K562 (cell line): Measurements from ENCODE around the gene PI4KA. TPM values are rescaled to one million over a fixed set of nuclear protein-coding genes. Genes with fewer than 3 reads are reported as not detected.
A peak's percentile ranks its signal among the peaks of the same experiment; 100 is the strongest.

ENCODE experiments used
- GTF2A2 ChIP-seq: IDR thresholded peaks from 2 replicates; pipeline ENCODE4 v1.6.1; 2016; ENCODE audit warnings: mild to moderate bottlenecking, missing genetic modification characterization, missing compliant biosample characterization
- NFE2L1 ChIP-seq: fragments of 450-650 bp; IDR thresholded peaks from 2 replicates; pipeline ENCODE4 v1.6.1; 2016; ENCODE audit warnings: missing genetic modification characterization, low read depth, mild to moderate bottlenecking, missing compliant biosample characterization, moderate library complexity, borderline replicate concordance
- NFXL1 ChIP-seq: fragments of 450-650 bp; formaldehyde crosslinking; IDR thresholded peaks from 2 replicates; pipeline ENCODE4 v1.4.0; 2021; ENCODE audit warnings: mild to moderate bottlenecking
- RFX1 ChIP-seq: fragments of 450-650 bp; IDR thresholded peaks from 2 replicates; pipeline ENCODE4 v1.6.1; 2016; ENCODE audit warnings: mild to moderate bottlenecking, moderate library complexity
- TEAD2 ChIP-seq: fragments of 450-650 bp; IDR thresholded peaks from 2 replicates; pipeline ENCODE4 v1.6.1; 2016; ENCODE audit warnings: missing genetic modification characterization, control low read depth, missing compliant biosample characterization
- TOE1 ChIP-seq, 2 experiments: fragments of 450-650 bp in 1 of 2; sonication (generic) in 1 of 2; formaldehyde crosslinking in 1 of 2; IDR thresholded peaks; 2 replicates each; pipeline versions ENCODE4 v1.7.1 to v1.8.0; 2016 to 2022; ENCODE audit warnings: borderline replicate concordance in 2 of 2, mild to moderate bottlenecking in 2 of 2, antibody characterized with exemption in 1 of 2, inconsistent platforms in 1 of 2, low read depth in 1 of 2, missing genetic modification reagents in 1 of 2, moderate library complexity in 1 of 2
- ZNF347 ChIP-seq: fragments of 450-650 bp; formaldehyde crosslinking; IDR thresholded peaks from 2 replicates; pipeline ENCODE4 v1.4.0; 2020; ENCODE audit warnings: low read depth, mild to moderate bottlenecking, moderate library complexity
- polyA plus RNA-seq, 8 experiments: library from polyadenylated mRNA; depleted of rRNA in 4 of 8; stranded (reverse) in 5 of 8; unstranded in 3 of 8; fragments of >200 nt; fragmentation: Nextera tagmentation in 2 of 8; fragmentation: Illumina TruSeq in 1 of 8; extraction: Ambion mirVana in 2 of 8; extraction: Trizol in 1 of 8; gene quantifications; 2 replicates each; pipeline versions ENCODE4 v1.2.1 to v1.2.3, GENCODE V29; 2011 to 2014; ENCODE audit warnings: inconsistent platforms in 1 of 8, missing spikeins in 1 of 8
- total RNA-seq, 7 experiments: library from RNA; depleted of rRNA in 6 of 7; stranded (reverse); fragments of >200 nt in 6 of 7; fragmentation: Illumina TruSeq in 2 of 7; extraction: Trizol in 2 of 7; gene quantifications; 2 replicates each; pipeline versions ENCODE4 v1.2.1 to v1.2.3, GENCODE V29; 2011 to 2021; ENCODE audit warnings: low replicate concordance in 1 of 7
- TF ChIP-seq, protein P1 (sequence below): IDR thresholded peaks from 3 replicates; pipeline ENCODE4 v1.6.1; 2011; ENCODE audit warnings: borderline replicate concordance, mild to moderate bottlenecking; ENCODE audit not compliant: insufficient read length, insufficient read depth
- TF ChIP-seq, protein P2 (sequence below): fragments of 450-650 bp; IDR thresholded peaks from 2 replicates; pipeline ENCODE4 v1.6.1; 2016
- TF ChIP-seq, protein P3 (sequence below): fragments of 450-650 bp; IDR thresholded peaks from 2 replicates; pipeline ENCODE4 v1.6.1; 2016; ENCODE audit warnings: borderline replicate concordance
- TF ChIP-seq, protein P4 (sequence below): fragments of 450-650 bp; IDR thresholded peaks from 2 replicates; pipeline ENCODE4 v1.6.1; 2016; ENCODE audit warnings: mild to moderate bottlenecking, moderate library complexity

The PI4KA gene
- total and polyA plus RNA-seq, 9 of the 15 experiments (the other 6 are each of a cell fraction or from before 2014, with no cell fraction given), result 7.3 to 187 (median 84.7) TPM

DNA sequence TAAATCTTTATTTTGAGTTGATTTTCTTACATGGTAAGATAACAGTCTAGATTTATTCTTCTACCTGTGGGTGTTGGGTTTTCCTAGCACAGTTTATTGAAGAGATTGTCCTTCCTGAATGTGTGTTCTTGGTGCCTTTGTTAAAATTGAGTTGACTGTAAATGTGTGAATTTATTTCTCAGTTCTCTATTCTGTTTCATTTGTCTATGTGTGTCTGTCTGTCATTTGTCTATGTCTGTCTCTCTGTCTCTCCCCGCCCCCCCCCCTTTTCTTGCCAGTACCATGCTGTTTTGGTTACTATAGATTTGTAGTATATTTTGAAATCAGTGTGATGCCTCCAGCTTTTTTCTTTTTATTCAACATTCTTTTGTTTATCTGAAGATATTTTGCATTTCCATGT, 199.4 kb downstream of the PI4KA start (continued):
- TF ChIP-seq, protein P1, sequence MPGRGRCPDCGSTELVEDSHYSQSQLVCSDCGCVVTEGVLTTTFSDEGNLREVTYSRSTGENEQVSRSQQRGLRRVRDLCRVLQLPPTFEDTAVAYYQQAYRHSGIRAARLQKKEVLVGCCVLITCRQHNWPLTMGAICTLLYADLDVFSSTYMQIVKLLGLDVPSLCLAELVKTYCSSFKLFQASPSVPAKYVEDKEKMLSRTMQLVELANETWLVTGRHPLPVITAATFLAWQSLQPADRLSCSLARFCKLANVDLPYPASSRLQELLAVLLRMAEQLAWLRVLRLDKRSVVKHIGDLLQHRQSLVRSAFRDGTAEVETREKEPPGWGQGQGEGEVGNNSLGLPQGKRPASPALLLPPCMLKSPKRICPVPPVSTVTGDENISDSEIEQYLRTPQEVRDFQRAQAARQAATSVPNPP, result no peak
- TF ChIP-seq GTF2A2, result no peak
- TF ChIP-seq RFX1, result no peak
- TF ChIP-seq, protein P2, sequence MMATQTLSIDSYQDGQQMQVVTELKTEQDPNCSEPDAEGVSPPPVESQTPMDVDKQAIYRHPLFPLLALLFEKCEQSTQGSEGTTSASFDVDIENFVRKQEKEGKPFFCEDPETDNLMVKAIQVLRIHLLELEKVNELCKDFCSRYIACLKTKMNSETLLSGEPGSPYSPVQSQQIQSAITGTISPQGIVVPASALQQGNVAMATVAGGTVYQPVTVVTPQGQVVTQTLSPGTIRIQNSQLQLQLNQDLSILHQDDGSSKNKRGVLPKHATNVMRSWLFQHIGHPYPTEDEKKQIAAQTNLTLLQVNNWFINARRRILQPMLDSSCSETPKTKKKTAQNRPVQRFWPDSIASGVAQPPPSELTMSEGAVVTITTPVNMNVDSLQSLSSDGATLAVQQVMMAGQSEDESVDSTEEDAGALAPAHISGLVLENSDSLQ, result peak; percentile 82
- TF ChIP-seq, protein P3, sequence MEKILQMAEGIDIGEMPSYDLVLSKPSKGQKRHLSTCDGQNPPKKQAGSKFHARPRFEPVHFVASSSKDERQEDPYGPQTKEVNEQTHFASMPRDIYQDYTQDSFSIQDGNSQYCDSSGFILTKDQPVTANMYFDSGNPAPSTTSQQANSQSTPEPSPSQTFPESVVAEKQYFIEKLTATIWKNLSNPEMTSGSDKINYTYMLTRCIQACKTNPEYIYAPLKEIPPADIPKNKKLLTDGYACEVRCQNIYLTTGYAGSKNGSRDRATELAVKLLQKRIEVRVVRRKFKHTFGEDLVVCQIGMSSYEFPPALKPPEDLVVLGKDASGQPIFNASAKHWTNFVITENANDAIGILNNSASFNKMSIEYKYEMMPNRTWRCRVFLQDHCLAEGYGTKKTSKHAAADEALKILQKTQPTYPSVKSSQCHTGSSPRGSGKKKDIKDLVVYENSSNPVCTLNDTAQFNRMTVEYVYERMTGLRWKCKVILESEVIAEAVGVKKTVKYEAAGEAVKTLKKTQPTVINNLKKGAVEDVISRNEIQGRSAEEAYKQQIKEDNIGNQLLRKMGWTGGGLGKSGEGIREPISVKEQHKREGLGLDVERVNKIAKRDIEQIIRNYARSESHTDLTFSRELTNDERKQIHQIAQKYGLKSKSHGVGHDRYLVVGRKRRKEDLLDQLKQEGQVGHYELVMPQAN, result no peak
- TF ChIP-seq, protein P4, sequence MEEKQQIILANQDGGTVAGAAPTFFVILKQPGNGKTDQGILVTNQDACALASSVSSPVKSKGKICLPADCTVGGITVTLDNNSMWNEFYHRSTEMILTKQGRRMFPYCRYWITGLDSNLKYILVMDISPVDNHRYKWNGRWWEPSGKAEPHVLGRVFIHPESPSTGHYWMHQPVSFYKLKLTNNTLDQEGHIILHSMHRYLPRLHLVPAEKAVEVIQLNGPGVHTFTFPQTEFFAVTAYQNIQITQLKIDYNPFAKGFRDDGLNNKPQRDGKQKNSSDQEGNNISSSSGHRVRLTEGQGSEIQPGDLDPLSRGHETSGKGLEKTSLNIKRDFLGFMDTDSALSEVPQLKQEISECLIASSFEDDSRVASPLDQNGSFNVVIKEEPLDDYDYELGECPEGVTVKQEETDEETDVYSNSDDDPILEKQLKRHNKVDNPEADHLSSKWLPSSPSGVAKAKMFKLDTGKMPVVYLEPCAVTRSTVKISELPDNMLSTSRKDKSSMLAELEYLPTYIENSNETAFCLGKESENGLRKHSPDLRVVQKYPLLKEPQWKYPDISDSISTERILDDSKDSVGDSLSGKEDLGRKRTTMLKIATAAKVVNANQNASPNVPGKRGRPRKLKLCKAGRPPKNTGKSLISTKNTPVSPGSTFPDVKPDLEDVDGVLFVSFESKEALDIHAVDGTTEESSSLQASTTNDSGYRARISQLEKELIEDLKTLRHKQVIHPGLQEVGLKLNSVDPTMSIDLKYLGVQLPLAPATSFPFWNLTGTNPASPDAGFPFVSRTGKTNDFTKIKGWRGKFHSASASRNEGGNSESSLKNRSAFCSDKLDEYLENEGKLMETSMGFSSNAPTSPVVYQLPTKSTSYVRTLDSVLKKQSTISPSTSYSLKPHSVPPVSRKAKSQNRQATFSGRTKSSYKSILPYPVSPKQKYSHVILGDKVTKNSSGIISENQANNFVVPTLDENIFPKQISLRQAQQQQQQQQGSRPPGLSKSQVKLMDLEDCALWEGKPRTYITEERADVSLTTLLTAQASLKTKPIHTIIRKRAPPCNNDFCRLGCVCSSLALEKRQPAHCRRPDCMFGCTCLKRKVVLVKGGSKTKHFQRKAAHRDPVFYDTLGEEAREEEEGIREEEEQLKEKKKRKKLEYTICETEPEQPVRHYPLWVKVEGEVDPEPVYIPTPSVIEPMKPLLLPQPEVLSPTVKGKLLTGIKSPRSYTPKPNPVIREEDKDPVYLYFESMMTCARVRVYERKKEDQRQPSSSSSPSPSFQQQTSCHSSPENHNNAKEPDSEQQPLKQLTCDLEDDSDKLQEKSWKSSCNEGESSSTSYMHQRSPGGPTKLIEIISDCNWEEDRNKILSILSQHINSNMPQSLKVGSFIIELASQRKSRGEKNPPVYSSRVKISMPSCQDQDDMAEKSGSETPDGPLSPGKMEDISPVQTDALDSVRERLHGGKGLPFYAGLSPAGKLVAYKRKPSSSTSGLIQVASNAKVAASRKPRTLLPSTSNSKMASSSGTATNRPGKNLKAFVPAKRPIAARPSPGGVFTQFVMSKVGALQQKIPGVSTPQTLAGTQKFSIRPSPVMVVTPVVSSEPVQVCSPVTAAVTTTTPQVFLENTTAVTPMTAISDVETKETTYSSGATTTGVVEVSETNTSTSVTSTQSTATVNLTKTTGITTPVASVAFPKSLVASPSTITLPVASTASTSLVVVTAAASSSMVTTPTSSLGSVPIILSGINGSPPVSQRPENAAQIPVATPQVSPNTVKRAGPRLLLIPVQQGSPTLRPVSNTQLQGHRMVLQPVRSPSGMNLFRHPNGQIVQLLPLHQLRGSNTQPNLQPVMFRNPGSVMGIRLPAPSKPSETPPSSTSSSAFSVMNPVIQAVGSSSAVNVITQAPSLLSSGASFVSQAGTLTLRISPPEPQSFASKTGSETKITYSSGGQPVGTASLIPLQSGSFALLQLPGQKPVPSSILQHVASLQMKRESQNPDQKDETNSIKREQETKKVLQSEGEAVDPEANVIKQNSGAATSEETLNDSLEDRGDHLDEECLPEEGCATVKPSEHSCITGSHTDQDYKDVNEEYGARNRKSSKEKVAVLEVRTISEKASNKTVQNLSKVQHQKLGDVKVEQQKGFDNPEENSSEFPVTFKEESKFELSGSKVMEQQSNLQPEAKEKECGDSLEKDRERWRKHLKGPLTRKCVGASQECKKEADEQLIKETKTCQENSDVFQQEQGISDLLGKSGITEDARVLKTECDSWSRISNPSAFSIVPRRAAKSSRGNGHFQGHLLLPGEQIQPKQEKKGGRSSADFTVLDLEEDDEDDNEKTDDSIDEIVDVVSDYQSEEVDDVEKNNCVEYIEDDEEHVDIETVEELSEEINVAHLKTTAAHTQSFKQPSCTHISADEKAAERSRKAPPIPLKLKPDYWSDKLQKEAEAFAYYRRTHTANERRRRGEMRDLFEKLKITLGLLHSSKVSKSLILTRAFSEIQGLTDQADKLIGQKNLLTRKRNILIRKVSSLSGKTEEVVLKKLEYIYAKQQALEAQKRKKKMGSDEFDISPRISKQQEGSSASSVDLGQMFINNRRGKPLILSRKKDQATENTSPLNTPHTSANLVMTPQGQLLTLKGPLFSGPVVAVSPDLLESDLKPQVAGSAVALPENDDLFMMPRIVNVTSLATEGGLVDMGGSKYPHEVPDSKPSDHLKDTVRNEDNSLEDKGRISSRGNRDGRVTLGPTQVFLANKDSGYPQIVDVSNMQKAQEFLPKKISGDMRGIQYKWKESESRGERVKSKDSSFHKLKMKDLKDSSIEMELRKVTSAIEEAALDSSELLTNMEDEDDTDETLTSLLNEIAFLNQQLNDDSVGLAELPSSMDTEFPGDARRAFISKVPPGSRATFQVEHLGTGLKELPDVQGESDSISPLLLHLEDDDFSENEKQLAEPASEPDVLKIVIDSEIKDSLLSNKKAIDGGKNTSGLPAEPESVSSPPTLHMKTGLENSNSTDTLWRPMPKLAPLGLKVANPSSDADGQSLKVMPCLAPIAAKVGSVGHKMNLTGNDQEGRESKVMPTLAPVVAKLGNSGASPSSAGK, result peak; percentile 10; the same call in 1 of the 2 replicates
- peak; percentile 59; the same call in 1 of the 2 replicates for TF ChIP-seq ZNF347
- no peak for TF ChIP-seq TOE1 (IDR thresholded peaks at IDR 0.05; ENCODE audit: borderline replicate concordance)
- TF ChIP-seq TOE1 (CRISPR knock-in tag; IDR thresholded peaks at IDR 0.05; ENCODE audit: borderline replicate concordance, low read depth), result no peak
- 0 out of 2 replicates have a peak, but pooled peaks have one; percentile 35 for TF ChIP-seq TEAD2
- TF ChIP-seq NFXL1 (CRISPR knock-in tag), result 0 out of 2 replicates have a peak, but pooled peaks have one; percentile 33
- peak; percentile 37; the same call in 1 of the 2 replicates for TF ChIP-seq NFE2L1 (tag)
